IMR-90 (cell line): ENCODE results near the gene TOM1L1. TPM values are rescaled to one million over a fixed set of nuclear protein-coding genes. Genes with fewer than 3 reads are reported as not detected.

ENCODE experiments used
- ATAC-seq: fragments of 200-7000 bp; cut with Tn5 transposase; 2 replicates; pipeline ENCODE4 v1.9.1; 2020; ENCODE audit warnings: low read depth, mild to moderate bottlenecking, moderate library complexity
- BruUV-seq: library from RNA; stranded (reverse); fragments of 400-500 nt; replicated peaks from 2 replicates; lab custom pipeline; 2021; lab: Mats Ljungman, UMichigan
- CTCF ChIA-PET: fragments of 300-600 bp; formaldehyde crosslinking; extraction: SDS; loops from one replicate; lab custom pipeline; 2021; ENCODE audit warnings: antibody characterized with exemption; lab: Yijun Ruan, JAX
- POLR2A ChIA-PET: fragments of 300-600 bp; sonication (Branson Sonifier 250); formaldehyde crosslinking; loops from one replicate; lab custom pipeline; 2022; ENCODE audit warnings: antibody characterized with exemption; ENCODE audit not compliant: unreplicated experiment; lab: Charles Lee
- DNase-seq: peaks from one replicate; pipeline ENCODE4 v3.0.0; 2013
- H2AFZ ChIP-seq: replicated peaks from 2 replicates; pipeline ENCODE3; 2013; ENCODE audit warnings: low read length, mild to moderate bottlenecking; ENCODE audit not compliant: poor library complexity
- H2AK5ac ChIP-seq: 2 replicates; pipeline ENCODE4 v1.6.1; 2013; ENCODE audit warnings: low read depth, low read length, inconsistent platforms
- H2AK9ac ChIP-seq: replicated peaks from 2 replicates; pipeline ENCODE3; 2013; ENCODE audit warnings: mild to moderate bottlenecking, low read depth, low read length, moderate library complexity; ENCODE audit not compliant: poor library complexity
- H2BK120ac ChIP-seq: 2 replicates; pipeline ENCODE4 v1.6.1; 2013; ENCODE audit warnings: low read depth, low read length, inconsistent platforms
- H2BK15ac ChIP-seq: 3 replicates; pipeline ENCODE4 v1.6.1; 2013; ENCODE audit warnings: low read depth, low read length, inconsistent platforms
- H2BK20ac ChIP-seq: 2 replicates; pipeline ENCODE4 v1.6.1; 2013; ENCODE audit warnings: low read depth, mild to moderate bottlenecking, inconsistent platforms, low read length, moderate library complexity
- H2BK5ac ChIP-seq: 2 replicates; pipeline ENCODE4 v1.6.1; 2013; ENCODE audit warnings: mild to moderate bottlenecking, low read depth, low read length, inconsistent platforms; ENCODE audit not compliant: poor library complexity, severe bottlenecking
- H3K14ac ChIP-seq: replicated peaks from 2 replicates; pipeline ENCODE4 v1.6.1; 2013; ENCODE audit warnings: low read depth, low read length, inconsistent platforms
- H3K18ac ChIP-seq: 2 replicates; pipeline ENCODE4 v1.6.1; 2013; ENCODE audit warnings: low read depth, low read length, control low read depth
- H3K23ac ChIP-seq: 2 replicates; pipeline ENCODE4 v1.6.1; 2013; ENCODE audit warnings: low read depth, low read length, inconsistent platforms
- H3K27ac ChIP-seq: 2 replicates; pipeline ENCODE4 v1.5.1; 2013; ENCODE audit warnings: mild to moderate bottlenecking, control low read depth, low read length; ENCODE audit not compliant: insufficient read depth
- H3K27me3 ChIP-seq: 2 replicates; pipeline ENCODE4 v1.6.1; 2013; ENCODE audit warnings: low read length; ENCODE audit not compliant: control insufficient read depth, insufficient read depth
- H3K36me3 ChIP-seq: 2 replicates; pipeline ENCODE4 v1.6.1; 2013; ENCODE audit warnings: low read length, mixed read lengths; ENCODE audit not compliant: control insufficient read depth, insufficient read depth
- H3K4ac ChIP-seq: 2 replicates; pipeline ENCODE4 v1.6.1; 2013; ENCODE audit warnings: low read depth, low read length, inconsistent platforms
- H3K4me1 ChIP-seq: 2 replicates; pipeline ENCODE4 v1.6.1; 2013; ENCODE audit warnings: low read length, mixed read lengths; ENCODE audit not compliant: control insufficient read depth, insufficient read depth
- H3K4me2 ChIP-seq: 2 replicates; pipeline ENCODE4 v1.6.1; 2013; ENCODE audit warnings: low read depth, mild to moderate bottlenecking, control low read depth, low read length, moderate library complexity
- H3K4me3 ChIP-seq: 2 replicates; pipeline ENCODE4 v1.5.1; 2013; ENCODE audit warnings: low read depth, mild to moderate bottlenecking, control low read depth, low read length, moderate library complexity; ENCODE audit not compliant: insufficient read depth
- H3K56ac ChIP-seq: 2 replicates; pipeline ENCODE4 v1.6.1; 2013; ENCODE audit warnings: low read length, inconsistent platforms; ENCODE audit not compliant: insufficient read depth; ENCODE audit errors: extremely low read depth
- H3K79me1 ChIP-seq, 2 experiments: 2 replicates each; pipeline ENCODE4 v1.6.1; 2013; ENCODE audit warnings: low read length in 2 of 2, inconsistent platforms in 1 of 2, low read depth in 1 of 2
- H3K9ac ChIP-seq: 2 replicates; pipeline ENCODE4 v1.6.1; 2013; ENCODE audit warnings: low read depth, low read length, control low read depth
- H3K9me1 ChIP-seq: 2 replicates; pipeline ENCODE4 v1.6.1; 2013; ENCODE audit warnings: low read length, inconsistent platforms; ENCODE audit not compliant: insufficient read depth
- H3K9me3 ChIP-seq: 2 replicates; pipeline ENCODE4 v1.6.1; 2013; ENCODE audit warnings: low read length; ENCODE audit not compliant: control insufficient read depth, insufficient read depth
- H4K20me1 ChIP-seq: 2 replicates; pipeline ENCODE4 v1.6.1; 2013; ENCODE audit warnings: low read length, inconsistent platforms; ENCODE audit not compliant: insufficient read depth
- H4K5ac ChIP-seq: 2 replicates; pipeline ENCODE4 v1.6.1; 2013; ENCODE audit warnings: mild to moderate bottlenecking, low read depth, low read length, control low read depth
- H4K8ac ChIP-seq, 2 experiments: 2 replicates each; pipeline ENCODE4 v1.6.1; 2013; ENCODE audit warnings: low read depth in 2 of 2, low read length in 2 of 2, control low read depth in 1 of 2, inconsistent platforms in 1 of 2
- H4K91ac ChIP-seq: 2 replicates; pipeline ENCODE4 v1.6.1; 2013; ENCODE audit warnings: low read depth, low read length, inconsistent platforms; ENCODE audit not compliant: insufficient read depth
- BHLHE40 ChIP-seq: fragments of 150-350 bp; IDR thresholded peaks from 2 replicates; pipeline ENCODE4 v1.6.1; 2016; ENCODE audit warnings: mild to moderate bottlenecking, low read depth, low read length
- CEBPB ChIP-seq: IDR thresholded peaks from 2 replicates; pipeline ENCODE4 v1.6.1; 2012; ENCODE audit warnings: low read depth, low read length, improper control_type of control experiment
- CTCF ChIP-seq: conservative IDR thresholded peaks from 2 replicates; pipeline ENCODE4 v1.5.1; 2012; ENCODE audit warnings: mild to moderate bottlenecking, low read depth, low read length, improper control_type of control experiment
- ELK1 ChIP-seq: fragments of 150-350 bp; IDR thresholded peaks from 2 replicates; pipeline ENCODE4 v1.6.1; 2016; ENCODE audit warnings: low read depth, mild to moderate bottlenecking, low read length, moderate library complexity, borderline replicate concordance
- FOS ChIP-seq: fragments of 150-350 bp; IDR thresholded peaks from 2 replicates; pipeline ENCODE4 v1.6.1; 2016; ENCODE audit warnings: low read depth, low read length
- MAFK ChIP-seq: IDR thresholded peaks from 2 replicates; pipeline ENCODE4 v1.6.1; 2012; ENCODE audit warnings: low read depth, low read length, improper control_type of control experiment
- MAZ ChIP-seq: IDR thresholded peaks from 2 replicates; pipeline ENCODE4 v1.6.1; 2012; ENCODE audit warnings: low read depth, mild to moderate bottlenecking, low read length, improper control_type of control experiment, moderate library complexity, borderline replicate concordance
- MXI1 ChIP-seq: IDR thresholded peaks from 2 replicates; pipeline ENCODE4 v1.6.1; 2012; ENCODE audit warnings: low read depth, mild to moderate bottlenecking, low read length, moderate library complexity, borderline replicate concordance
- NFE2L2 ChIP-seq: fragments of 150-350 bp; IDR thresholded peaks from 2 replicates; pipeline ENCODE4 v1.6.1; 2016; ENCODE audit warnings: low read depth, mild to moderate bottlenecking, low read length
- POLR2A ChIP-seq: IDR thresholded peaks from 2 replicates; pipeline ENCODE4 v1.6.1; 2012; ENCODE audit warnings: mild to moderate bottlenecking, low read depth, low read length
- RCOR1 ChIP-seq: IDR thresholded peaks from 2 replicates; pipeline ENCODE4 v1.6.1; 2012; ENCODE audit warnings: mild to moderate bottlenecking, low read length, improper control_type of control experiment; ENCODE audit not compliant: insufficient replicate concordance
- SMC3 ChIP-seq: fragments of 150-350 bp; IDR thresholded peaks from 2 replicates; pipeline ENCODE4 v1.6.1; 2016; ENCODE audit warnings: low read depth, mild to moderate bottlenecking, antibody characterized with exemption, low read length, moderate library complexity
- USF2 ChIP-seq: fragments of 150-350 bp; IDR thresholded peaks from 2 replicates; pipeline ENCODE4 v1.6.1; 2017; ENCODE audit warnings: mild to moderate bottlenecking, antibody characterized with exemption, low read length, low read depth
- WGBS, 2 experiments: methylation state at CpG; one replicate each; pipeline versions ENCODE4 v1.1.5 to v1.1.7; 2013; ENCODE audit warnings: missing lambda C conversion rate in 2 of 2; ENCODE audit not compliant: insufficient read length in 1 of 2; ENCODE audit errors: extremely low coverage in 2 of 2; 5-methylcytosine and 5-hydroxymethylcytosine counted together
- dilution Hi-C: fragments of 300-500 bp; cut with HindIII; formaldehyde crosslinking; loops from one replicate; pipeline ENCODE4 v1.14.3; 2018; ENCODE audit warnings: low sequenced_read_pairs; ENCODE audit not compliant: unreplicated experiment
- in situ Hi-C: fragments of 300-500 bp; cut with MboI; formaldehyde crosslinking; loops from 3 replicates; pipeline ENCODE4 v1.14.3; 2019; ENCODE audit warnings: low sequenced_read_pairs, inconsistent platforms, mixed read lengths
- intact Hi-C: fragments of 100-400 bp; cut with micrococcal nuclease; formaldehyde crosslinking; loops from 2 replicates; pipeline ENCODE4 v1.10.0; 2022
- polyA plus RNA-seq, 3 experiments: library from polyadenylated mRNA; depleted of rRNA; stranded (reverse); fragments of >200 nt; gene quantifications; 2 replicates each; pipeline ENCODE4 v1.2.3, GENCODE V29; 2012; ENCODE audit warnings: low replicate concordance in 1 of 3
- total RNA-seq: library from RNA; depleted of rRNA; stranded (reverse); fragments of >200 nt; gene quantifications from 2 replicates; pipeline ENCODE4 v1.2.3, GENCODE V29; 2012

Gene TOM1L1
- total and polyA plus RNA-seq, 2 of the 4 experiments (the other 2 are of a cell fraction): 13.0 to 20.1 TPM

DNA sequence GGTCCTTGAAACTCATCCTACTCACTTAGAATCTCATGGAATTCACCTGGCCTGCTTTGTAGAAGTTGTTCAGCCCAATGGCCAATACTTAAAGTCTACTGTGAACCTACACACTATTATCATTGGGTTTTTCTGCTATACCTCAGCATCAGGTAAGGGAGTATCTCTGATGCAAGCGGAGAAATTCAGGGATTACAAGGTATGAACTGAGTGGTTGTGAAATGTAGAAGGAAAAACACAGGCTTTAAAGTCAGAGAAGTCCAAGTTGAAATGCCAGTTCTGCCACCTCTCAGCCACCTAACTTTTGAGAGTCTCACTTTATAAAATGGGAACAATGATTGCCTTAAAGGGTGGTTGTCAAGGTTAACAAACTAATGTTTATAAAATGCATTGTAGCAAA, 36.8 kb downstream of the TOM1L1 start:
- ATAC-seq (no peak), DNase-seq (no peak)
- Histone ChIP-seq H3K27me3 (no peaks in the 10 kb centered on the region), H4K8ac (no peak overlapping the region), H2AK5ac (no peak overlapping the region), H3K79me1 (no peaks in the 10 kb centered on the region), H3K56ac (no peak overlapping the region), H3K27ac (no peak overlapping the region), H3K9me3 (no peaks in the 10 kb centered on the region), H2BK5ac (no peak overlapping the region), H2BK15ac (no peak overlapping the region), H4K91ac (no peak overlapping the region), H3K4me2 (no peak overlapping the region), H3K18ac (no peak overlapping the region), H3K23ac (no peak overlapping the region), H2BK20ac (no peak overlapping the region), H3K4ac (no peak overlapping the region), H2AK9ac (no peak overlapping the region), H3K14ac (no peak overlapping the region), H4K5ac (no peak overlapping the region), H3K4me3 (no peak overlapping the region), H3K36me3 (peaks cover 8% of the 10 kb centered on the region), H2AFZ (no peak overlapping the region), H3K9ac (no peak overlapping the region), H3K4me1 (no peaks in the 10 kb centered on the region), H4K20me1 (no peaks in the 10 kb centered on the region), H2BK120ac (no peak overlapping the region), H3K9me1 (no peaks in the 10 kb centered on the region)
- BruUV-seq: no TSS peak
- TF ChIP-seq ELK1 (no peak), CEBPB (no peak), BHLHE40 (no peak), NFE2L2 (no peak), MXI1 (no peak), CTCF (no peak), POLR2A (no peak), MAZ (no peak), USF2 (no peak), SMC3 (no peak), MAFK (no peak), RCOR1 (no peak), FOS (no peak)
- intact Hi-C loops (no loop called here), dilution Hi-C loops (no loop called here), in situ Hi-C loops (no loop called here)
- ChIA-PET CTCF (no interaction called here), POLR2A (no interaction called here)
- 100% methylated on average over 1 of the region's 1 CpG; no CpG with 5 or more reads in 1 of the 2 experiments for WGBS, 2 experiments
